ENCODE measurements around the gene TTLL11. TPM values are rescaled to one million over a fixed set of nuclear protein-coding genes. Genes with fewer than 3 reads are reported as not detected.

Gene TTLL11
- polyA plus RNA-seq, 1 of the 3 experiments (the other 2 are of a cell fraction) = 6.8 TPM

DNA sequence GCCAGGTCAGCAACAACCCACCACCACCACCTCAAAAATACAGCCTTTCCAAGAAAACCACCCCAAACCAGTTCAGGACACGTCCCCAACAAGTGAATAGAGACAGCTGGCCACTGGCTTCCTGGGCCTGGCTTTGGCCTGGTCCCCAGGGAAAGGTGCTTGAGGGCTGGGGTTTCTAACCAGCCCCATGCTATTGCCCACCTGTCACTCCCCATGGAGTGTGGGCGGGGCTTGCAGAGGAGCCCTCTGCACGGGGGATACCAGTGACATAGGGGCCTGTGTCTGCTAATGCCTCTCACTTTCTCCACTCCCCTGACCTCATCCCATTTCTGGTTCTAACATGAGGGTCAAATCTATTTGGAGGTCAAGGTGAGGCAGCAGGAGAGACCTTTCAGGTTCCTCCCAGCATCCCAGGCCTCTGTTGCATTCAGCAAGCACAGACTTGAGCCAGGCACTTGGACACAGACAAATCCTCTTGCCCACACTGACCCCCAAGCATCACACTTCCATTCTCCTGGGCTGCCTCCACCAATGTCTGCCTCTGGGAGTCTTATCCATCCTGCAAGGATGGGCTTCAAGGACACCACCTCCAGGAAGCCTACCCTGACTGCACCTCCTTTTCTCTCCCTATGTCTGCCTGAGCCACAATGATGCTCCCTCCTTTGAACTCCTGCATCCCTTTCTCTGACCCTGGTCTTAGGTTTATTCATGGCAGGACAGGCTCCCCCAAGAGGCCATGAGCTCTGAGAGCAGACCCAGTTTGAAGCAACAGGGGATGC is 16.1 kb upstream of the TTLL11 start:
- peak; percentile 10 for DNase-seq
- Histone ChIP-seq H3K4me3 (ENCODE audit: low read depth in 2 of 2, low read length in 1 of 2) (no peak overlapping the region), H3K9me3 (no peaks in the 10 kb centered on the region), H2AFZ (ENCODE audit: low read depth) (no peak overlapping the region), H3F3A (replicated peaks; ENCODE audit: insufficient read depth) (no peaks in the 10 kb centered on the region), H3K27me3 (ENCODE audit: insufficient read depth) (no peaks in the 10 kb centered on the region), H3K79me2 (ENCODE audit: insufficient read depth) (no peaks in the 10 kb centered on the region), H3K4me2 (no peak overlapping the region), H3K36me3 (replicated peaks in 1 of 2; ENCODE audit: control insufficient read depth in 1 of 2, insufficient read depth in 2 of 2, low read length in 1 of 2) (no peaks in the 10 kb centered on the region), H3K9me2 (no peaks in the 10 kb centered on the region), H3K27ac (ENCODE audit: low read depth in 2 of 2, low read length in 1 of 2) (no peak overlapping the region), H3K4me1 (ENCODE audit: control insufficient read depth in 1 of 2, insufficient read depth in 2 of 2, low read depth in 1 of 2, low read length in 1 of 2) (no peaks in the 10 kb centered on the region), H3K9ac (no peak overlapping the region), H4K20me1 (ENCODE audit: insufficient read depth) (no peaks in the 10 kb centered on the region)
- POLR2A ChIA-PET = no interaction called here
- 73% methylated on average over 3 of the region's 3 CpGs for WGBS (ENCODE audit: low lambda C conversion rate)
- CTCF ChIA-PET = interaction anchor here (1.2 to 5.9 kb wide), 7 partner anchors 10 to 241 kb away, joined by 3 to 55 read pairs (median 10); no protein-coding TSS in a partner anchor
- TF ChIP-seq FOSL2 (IDR thresholded peaks at IDR 0.05; ENCODE audit: borderline replicate concordance, low read depth) (no peak), JUND (IDR thresholded peaks at IDR 0.05) (no peak), MXI1 (IDR thresholded peaks at IDR 0.05; ENCODE audit: low read depth, low read length) (no peak), YY1 (IDR thresholded peaks at IDR 0.05; ENCODE audit: low read depth) (no peak), ELF1 (IDR thresholded peaks at IDR 0.05) (no peak), EZH2phosphoT487 (IDR thresholded peaks at IDR 0.05; ENCODE audit: borderline replicate concordance, low read depth) (no peak)
- TF ChIP-seq, protein P1, sequence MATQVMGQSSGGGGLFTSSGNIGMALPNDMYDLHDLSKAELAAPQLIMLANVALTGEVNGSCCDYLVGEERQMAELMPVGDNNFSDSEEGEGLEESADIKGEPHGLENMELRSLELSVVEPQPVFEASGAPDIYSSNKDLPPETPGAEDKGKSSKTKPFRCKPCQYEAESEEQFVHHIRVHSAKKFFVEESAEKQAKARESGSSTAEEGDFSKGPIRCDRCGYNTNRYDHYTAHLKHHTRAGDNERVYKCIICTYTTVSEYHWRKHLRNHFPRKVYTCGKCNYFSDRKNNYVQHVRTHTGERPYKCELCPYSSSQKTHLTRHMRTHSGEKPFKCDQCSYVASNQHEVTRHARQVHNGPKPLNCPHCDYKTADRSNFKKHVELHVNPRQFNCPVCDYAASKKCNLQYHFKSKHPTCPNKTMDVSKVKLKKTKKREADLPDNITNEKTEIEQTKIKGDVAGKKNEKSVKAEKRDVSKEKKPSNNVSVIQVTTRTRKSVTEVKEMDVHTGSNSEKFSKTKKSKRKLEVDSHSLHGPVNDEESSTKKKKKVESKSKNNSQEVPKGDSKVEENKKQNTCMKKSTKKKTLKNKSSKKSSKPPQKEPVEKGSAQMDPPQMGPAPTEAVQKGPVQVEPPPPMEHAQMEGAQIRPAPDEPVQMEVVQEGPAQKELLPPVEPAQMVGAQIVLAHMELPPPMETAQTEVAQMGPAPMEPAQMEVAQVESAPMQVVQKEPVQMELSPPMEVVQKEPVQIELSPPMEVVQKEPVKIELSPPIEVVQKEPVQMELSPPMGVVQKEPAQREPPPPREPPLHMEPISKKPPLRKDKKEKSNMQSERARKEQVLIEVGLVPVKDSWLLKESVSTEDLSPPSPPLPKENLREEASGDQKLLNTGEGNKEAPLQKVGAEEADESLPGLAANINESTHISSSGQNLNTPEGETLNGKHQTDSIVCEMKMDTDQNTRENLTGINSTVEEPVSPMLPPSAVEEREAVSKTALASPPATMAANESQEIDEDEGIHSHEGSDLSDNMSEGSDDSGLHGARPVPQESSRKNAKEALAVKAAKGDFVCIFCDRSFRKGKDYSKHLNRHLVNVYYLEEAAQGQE (IDR thresholded peaks at IDR 0.05; ENCODE audit: low read depth, low read length) = no peak
- TF ChIP-seq, protein P2, sequence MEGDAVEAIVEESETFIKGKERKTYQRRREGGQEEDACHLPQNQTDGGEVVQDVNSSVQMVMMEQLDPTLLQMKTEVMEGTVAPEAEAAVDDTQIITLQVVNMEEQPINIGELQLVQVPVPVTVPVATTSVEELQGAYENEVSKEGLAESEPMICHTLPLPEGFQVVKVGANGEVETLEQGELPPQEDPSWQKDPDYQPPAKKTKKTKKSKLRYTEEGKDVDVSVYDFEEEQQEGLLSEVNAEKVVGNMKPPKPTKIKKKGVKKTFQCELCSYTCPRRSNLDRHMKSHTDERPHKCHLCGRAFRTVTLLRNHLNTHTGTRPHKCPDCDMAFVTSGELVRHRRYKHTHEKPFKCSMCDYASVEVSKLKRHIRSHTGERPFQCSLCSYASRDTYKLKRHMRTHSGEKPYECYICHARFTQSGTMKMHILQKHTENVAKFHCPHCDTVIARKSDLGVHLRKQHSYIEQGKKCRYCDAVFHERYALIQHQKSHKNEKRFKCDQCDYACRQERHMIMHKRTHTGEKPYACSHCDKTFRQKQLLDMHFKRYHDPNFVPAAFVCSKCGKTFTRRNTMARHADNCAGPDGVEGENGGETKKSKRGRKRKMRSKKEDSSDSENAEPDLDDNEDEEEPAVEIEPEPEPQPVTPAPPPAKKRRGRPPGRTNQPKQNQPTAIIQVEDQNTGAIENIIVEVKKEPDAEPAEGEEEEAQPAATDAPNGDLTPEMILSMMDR (IDR thresholded peaks at IDR 0.05) = no peak

DNA sequence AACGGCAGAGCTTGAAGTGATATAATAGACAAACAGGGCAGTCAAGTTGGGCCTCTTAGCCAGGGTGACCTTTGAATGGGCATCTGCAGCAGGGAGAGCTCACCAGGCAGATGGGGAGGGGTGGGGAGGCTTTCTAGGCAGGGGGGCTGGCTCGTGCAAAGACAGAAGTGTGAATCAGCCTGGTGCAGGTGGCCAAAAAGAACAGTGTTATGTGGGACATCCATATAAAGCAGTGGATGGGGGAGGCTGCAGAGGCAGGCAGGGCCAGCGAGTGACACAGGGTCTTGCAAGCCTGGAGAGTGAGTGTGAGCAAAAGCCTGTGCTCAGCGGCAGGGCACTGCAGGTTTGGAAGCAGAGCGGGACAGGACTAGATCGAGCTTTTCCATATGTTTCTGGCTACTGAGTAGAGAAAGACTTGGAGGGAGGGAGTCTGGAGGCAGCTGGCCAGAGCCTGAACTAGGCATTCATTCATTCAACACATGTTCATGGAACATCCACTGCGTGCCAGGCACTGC is 14.2 kb upstream of the TTLL11 start:
- H2AFZ ChIP-seq (ENCODE audit: low read depth) = no peak overlapping the region
- no peaks in the 10 kb centered on the region for H3K36me3 ChIP-seq (replicated peaks in 1 of 2; ENCODE audit: control insufficient read depth in 1 of 2, insufficient read depth in 2 of 2, low read length in 1 of 2)
- 81% methylated on average over 7 of the region's 7 CpGs for WGBS (ENCODE audit: low lambda C conversion rate)
- ChIA-PET POLR2A (no interaction called here), CTCF (interaction anchor here (1.0 to 5.9 kb wide), 7 partner anchors 8 to 243 kb away, joined by 3 to 55 read pairs (median 17); no protein-coding TSS in a partner anchor)
- H3K9me3 ChIP-seq = no peaks in the 10 kb centered on the region
- no peaks in the 10 kb centered on the region for H3F3A ChIP-seq (replicated peaks; ENCODE audit: insufficient read depth)
- H4K20me1 ChIP-seq (ENCODE audit: insufficient read depth) = no peaks in the 10 kb centered on the region
- H3K9ac ChIP-seq = no peak overlapping the region
- no peak overlapping the region for H3K27ac ChIP-seq (ENCODE audit: low read depth in 2 of 2, low read length in 1 of 2)
- no peak overlapping the region for H3K4me3 ChIP-seq (ENCODE audit: low read depth in 2 of 2, low read length in 1 of 2)
- H3K79me2 ChIP-seq (ENCODE audit: insufficient read depth) = no peaks in the 10 kb centered on the region
- H3K4me2 ChIP-seq = no peak overlapping the region
- H3K9me2 ChIP-seq = no peaks in the 10 kb centered on the region
- DNase-seq = peak; percentile 12
- no peaks in the 10 kb centered on the region for H3K4me1 ChIP-seq (ENCODE audit: control insufficient read depth in 1 of 2, insufficient read depth in 2 of 2, low read depth in 1 of 2, low read length in 1 of 2)
- no peak for TF ChIP-seq YY1 (IDR thresholded peaks at IDR 0.05; ENCODE audit: low read depth)
- no peak for TF ChIP-seq TCF12 (IDR thresholded peaks at IDR 0.05)
- H3K27me3 ChIP-seq (ENCODE audit: insufficient read depth) = no peaks in the 10 kb centered on the region

All from SK-N-SH (cell line).